ENCODE results near the gene NADSYN1. TPM values are rescaled to one million over a fixed set of nuclear protein-coding genes. Genes with fewer than 3 reads are reported as not detected.

NADSYN1 gene
- total and polyA plus RNA-seq, 2 experiments from 2014 or later = 46.8 to 68.9 TPM

DNA sequence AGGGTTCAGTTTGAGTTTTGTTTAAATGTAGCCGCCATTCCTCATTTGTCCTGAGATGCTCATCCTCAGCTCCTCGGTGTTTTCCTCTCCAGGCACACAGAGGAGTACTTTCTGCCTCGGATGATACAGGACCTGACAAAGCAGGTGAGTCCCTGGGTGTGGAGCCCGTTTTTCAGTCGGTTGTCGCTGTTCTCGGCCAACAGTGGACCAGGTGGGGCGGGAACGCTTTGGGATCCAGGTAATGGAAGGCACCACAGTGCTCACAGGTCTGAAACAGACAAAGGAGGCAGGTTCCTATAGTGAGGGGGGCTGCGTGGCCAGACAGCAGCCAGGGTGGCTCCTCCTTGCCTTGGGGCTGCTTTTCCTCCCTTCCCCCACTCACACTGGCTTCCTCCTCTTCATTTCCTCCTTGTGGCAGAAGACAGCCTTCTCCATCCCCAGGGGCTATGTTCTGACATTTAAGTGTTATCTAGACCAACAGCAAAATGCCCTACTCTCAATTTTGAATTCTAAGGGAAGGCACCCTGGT lies 19.4 kb downstream of the NADSYN1 start:
- peaks cover 2% of the 10 kb centered on the region for H3K36me3 ChIP-seq
- peaks cover 12% of the 10 kb centered on the region for H3K4me1 ChIP-seq (ENCODE audit: low read depth)
- TF ChIP-seq, protein P1, sequence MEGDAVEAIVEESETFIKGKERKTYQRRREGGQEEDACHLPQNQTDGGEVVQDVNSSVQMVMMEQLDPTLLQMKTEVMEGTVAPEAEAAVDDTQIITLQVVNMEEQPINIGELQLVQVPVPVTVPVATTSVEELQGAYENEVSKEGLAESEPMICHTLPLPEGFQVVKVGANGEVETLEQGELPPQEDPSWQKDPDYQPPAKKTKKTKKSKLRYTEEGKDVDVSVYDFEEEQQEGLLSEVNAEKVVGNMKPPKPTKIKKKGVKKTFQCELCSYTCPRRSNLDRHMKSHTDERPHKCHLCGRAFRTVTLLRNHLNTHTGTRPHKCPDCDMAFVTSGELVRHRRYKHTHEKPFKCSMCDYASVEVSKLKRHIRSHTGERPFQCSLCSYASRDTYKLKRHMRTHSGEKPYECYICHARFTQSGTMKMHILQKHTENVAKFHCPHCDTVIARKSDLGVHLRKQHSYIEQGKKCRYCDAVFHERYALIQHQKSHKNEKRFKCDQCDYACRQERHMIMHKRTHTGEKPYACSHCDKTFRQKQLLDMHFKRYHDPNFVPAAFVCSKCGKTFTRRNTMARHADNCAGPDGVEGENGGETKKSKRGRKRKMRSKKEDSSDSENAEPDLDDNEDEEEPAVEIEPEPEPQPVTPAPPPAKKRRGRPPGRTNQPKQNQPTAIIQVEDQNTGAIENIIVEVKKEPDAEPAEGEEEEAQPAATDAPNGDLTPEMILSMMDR (IDR thresholded peaks at IDR 0.05; ENCODE audit: low read depth, low read length) = no peak
- no peaks in the 10 kb centered on the region for H3K27me3 ChIP-seq
- no peaks in the 10 kb centered on the region for H3K9me3 ChIP-seq (ENCODE audit: low read depth)
- H3K27ac ChIP-seq = no peak overlapping the region
- H3K4me3 ChIP-seq = no peak overlapping the region
- no peak for DNase-seq (ENCODE audit: low read depth in 1 of 2, low spot score in 1 of 2)

DNA sequence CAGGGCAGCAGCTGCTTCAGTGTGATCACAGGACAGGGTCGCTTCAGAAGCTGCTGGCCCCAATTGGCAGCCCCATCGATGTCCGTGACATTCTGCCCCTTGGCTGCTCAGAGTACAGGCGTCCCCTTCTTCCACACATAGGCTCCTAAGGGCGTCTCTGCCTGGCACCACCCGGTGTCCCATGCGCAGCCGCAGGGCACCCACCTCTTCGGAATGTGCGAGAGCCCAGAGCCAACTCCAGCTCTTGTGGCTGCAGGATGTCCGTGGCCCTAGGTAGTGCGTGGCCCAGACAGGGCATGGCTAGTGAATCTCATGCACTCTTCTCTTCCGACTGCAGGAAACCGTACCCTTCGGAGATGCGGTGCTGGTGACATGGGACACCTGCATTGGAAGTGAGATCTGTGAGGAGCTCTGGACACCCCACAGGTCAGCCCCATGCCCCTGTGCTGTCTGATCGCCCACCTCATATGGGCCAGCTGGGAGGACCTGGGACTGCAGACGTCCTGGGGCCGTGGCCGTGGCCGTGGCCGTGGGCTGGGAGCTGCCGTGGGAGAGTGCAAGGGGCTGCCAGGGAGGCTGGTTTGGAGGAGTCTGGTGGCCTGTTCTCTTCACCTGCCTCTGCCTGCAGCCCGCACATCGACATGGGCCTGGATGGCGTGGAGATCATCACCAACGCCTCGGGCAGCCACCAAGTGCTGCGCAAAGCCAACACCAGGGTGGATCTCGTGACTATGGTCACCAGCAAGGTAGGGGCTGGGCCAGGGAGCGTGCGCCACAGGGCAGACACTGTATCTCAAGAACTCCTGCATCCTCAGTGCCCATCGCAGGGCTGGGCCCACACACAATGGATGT lies 20.2 kb downstream of the NADSYN1 start:
- TF ChIP-seq, protein P1 (IDR thresholded peaks at IDR 0.05; ENCODE audit: low read depth, low read length) = no peak
- no peak overlapping the region for H3K27ac ChIP-seq
- peaks cover 12% of the 10 kb centered on the region for H3K4me1 ChIP-seq (ENCODE audit: low read depth)
- no peaks in the 10 kb centered on the region for H3K9me3 ChIP-seq (ENCODE audit: low read depth)
- peaks cover 2% of the 10 kb centered on the region for H3K36me3 ChIP-seq
- H3K27me3 ChIP-seq = no peaks in the 10 kb centered on the region
- H3K4me3 ChIP-seq = no peak overlapping the region
- DNase-seq (ENCODE audit: low read depth in 1 of 2, low spot score in 1 of 2) = no peak

DNA sequence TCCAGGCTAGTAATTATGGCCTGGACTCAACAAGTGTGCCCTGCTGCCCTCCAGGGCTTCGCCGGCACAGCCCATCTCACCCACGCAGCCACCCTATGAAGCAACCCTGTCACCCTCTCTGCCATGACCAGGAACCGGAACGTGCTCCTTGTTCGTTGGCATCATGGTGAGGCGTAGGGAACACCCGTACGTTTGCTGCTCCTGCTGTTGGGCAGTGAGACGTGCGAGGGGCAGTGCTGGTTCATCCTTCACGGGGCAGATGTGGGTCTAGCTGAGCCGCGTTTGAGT lies 20.7 kb downstream of the NADSYN1 start:
- no peak overlapping the region for H3K4me3 ChIP-seq
- H3K4me1 ChIP-seq (ENCODE audit: low read depth) = peaks cover 12% of the 10 kb centered on the region
- DNase-seq (ENCODE audit: low read depth in 1 of 2, low spot score in 1 of 2) = no peak
- no peaks in the 10 kb centered on the region for H3K27me3 ChIP-seq
- TF ChIP-seq, protein P1 (IDR thresholded peaks at IDR 0.05; ENCODE audit: low read depth, low read length) = no peak
- peaks cover 2% of the 10 kb centered on the region for H3K36me3 ChIP-seq
- H3K27ac ChIP-seq = no peak overlapping the region
- H3K9me3 ChIP-seq (ENCODE audit: low read depth) = no peaks in the 10 kb centered on the region

DNA sequence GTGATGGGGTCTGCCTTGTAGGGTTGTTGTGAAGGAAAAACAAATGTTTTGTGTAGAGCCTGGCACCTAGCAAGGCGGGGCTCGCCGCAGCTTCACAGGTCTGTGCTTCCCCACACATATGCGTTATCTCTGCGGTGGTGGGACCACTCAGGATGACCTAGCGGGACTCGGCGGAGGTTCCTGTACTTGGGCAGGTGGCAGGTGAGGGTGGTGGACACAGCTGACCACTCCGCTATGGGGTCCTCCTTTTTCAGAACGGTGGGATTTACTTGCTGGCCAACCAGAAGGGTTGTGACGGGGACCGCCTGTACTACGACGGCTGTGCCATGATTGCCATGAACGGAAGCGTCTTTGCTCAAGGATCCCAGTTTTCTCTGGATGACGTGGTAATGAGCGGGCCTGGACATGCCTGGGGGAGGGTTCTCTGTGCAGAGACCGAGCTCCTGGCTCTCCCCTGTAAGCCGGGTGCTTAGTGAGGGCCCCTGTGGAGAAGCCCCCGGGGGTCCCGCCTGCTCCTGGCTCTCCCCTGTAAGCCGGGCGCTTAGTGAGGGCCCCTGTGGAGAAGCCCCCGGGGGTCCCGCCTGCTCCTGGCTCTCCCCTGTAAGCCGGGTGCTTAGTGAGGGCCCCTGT lies 21.3 kb downstream of the NADSYN1 start:
- no peak overlapping the region for H3K27ac ChIP-seq
- H3K9me3 ChIP-seq (ENCODE audit: low read depth) = no peaks in the 10 kb centered on the region
- H3K36me3 ChIP-seq = peaks cover 2% of the 10 kb centered on the region
- no peak for DNase-seq (ENCODE audit: low read depth in 1 of 2, low spot score in 1 of 2)
- no peak overlapping the region for H3K4me3 ChIP-seq
- TF ChIP-seq, protein P1 (IDR thresholded peaks at IDR 0.05; ENCODE audit: low read depth, low read length) = no peak
- no peaks in the 10 kb centered on the region for H3K27me3 ChIP-seq
- peaks cover 12% of the 10 kb centered on the region for H3K4me1 ChIP-seq (ENCODE audit: low read depth)

DNA sequence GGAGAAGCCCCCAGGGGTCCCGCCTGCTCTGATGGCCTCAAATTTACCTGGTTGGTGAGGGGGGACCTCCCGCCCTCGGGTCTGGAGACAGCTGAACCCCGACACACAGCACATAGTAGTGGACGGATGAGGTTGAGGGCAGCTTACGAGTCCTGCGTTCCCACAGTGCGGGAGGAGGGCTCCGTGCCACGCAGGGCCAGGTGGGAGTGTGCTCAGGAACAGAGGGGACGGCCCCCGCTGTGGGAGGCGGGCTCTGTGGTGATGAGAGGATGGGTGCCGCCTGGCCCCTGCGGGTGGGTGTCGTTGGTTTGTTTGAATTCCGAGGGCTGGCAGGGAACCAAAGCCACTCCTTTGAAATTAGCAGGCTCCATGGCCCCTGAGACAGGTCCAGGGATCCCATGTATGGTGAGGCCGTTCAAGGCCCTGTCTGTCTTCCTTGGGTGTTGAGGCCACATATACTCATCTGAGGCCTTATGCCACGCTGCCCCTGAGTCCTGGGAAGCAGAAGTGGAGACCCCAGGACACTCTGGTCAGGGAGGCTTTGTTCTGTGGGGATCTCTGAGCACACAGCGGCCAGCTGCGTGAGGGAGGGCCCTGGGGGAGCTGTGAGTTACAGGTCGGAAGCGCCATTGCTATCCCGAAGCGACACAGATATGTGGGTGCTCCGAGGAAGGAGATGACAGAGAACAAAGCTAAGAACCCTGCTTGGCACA lies 21.9 kb downstream of the NADSYN1 start:
- TF ChIP-seq, protein P1 (IDR thresholded peaks at IDR 0.05; ENCODE audit: low read depth, low read length) = no peak
- DNase-seq (ENCODE audit: low read depth in 1 of 2, low spot score in 1 of 2) = no peak
- Histone ChIP-seq H3K9me3 (ENCODE audit: low read depth) (no peaks in the 10 kb centered on the region), H3K27me3 (no peaks in the 10 kb centered on the region), H3K4me3 (no peak overlapping the region), H3K4me1 (ENCODE audit: low read depth) (peaks cover 12% of the 10 kb centered on the region), H3K36me3 (peaks cover 2% of the 10 kb centered on the region), H3K27ac (no peak overlapping the region)
